ENCODE data around the gene HS2ST1. TPM values are rescaled to one million over a fixed set of nuclear protein-coding genes. Genes with fewer than 3 reads are reported as not detected.
A peak's percentile ranks its signal among the peaks of the same experiment; 100 is the strongest.

The HS2ST1 gene
- total RNA-seq, 2 donors from 2014 or later: 6.5 to 10.4 TPM

DNA sequence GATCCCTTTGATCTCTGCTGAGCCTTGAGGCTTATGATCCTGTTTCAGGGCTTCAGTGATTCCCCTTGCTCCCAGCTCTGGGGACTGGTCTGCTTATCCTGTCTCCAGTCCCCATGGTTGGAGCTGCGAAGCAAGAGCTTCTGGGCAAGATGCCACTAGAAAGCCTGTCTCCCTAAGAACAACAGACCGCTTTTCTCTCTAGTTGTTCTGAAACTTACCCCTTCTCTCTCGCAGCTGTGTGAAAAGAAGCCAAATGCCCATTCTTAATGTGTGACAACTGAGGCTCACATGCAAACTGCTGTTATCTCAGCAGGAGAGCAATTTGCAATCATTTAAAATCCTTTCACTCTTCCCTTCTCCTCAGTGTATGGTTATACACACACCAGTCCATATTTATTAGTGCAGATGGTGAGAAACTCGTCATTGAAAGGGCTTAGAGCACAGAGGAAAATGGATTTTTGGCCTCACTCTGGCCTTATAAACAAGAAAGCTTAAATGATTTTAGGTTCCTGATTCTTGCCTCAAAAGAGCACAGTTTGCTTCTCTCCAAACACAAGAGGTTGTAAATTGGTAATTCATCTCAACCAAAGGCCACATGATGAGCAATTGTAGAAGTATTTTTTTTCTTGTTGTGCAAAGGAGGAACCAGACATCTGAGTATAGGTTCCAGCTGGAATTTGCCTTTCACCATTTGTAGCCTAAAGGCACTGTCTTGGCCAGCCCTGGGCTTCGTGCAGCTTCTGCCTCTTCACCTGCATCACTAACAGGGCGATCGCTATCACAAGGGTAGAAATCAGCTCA lies 235.0 kb downstream of the HS2ST1 start:
- Histone ChIP-seq H3K4me3 (no peak overlapping the region), H3K9me3 (no peaks in the 10 kb centered on the region), H3K27me3 (replicated peaks; ENCODE audit: insufficient read depth) (no peaks in the 10 kb centered on the region), H3K27ac (no peak overlapping the region), H3K36me3 (no peaks in the 10 kb centered on the region), H3K4me1 (ENCODE audit: control insufficient read depth in 1 of 2, low read depth in 2 of 2) (peaks cover 0 to 2% of the 10 kb centered on the region in 2 donors)
- TF ChIP-seq, protein P1, sequence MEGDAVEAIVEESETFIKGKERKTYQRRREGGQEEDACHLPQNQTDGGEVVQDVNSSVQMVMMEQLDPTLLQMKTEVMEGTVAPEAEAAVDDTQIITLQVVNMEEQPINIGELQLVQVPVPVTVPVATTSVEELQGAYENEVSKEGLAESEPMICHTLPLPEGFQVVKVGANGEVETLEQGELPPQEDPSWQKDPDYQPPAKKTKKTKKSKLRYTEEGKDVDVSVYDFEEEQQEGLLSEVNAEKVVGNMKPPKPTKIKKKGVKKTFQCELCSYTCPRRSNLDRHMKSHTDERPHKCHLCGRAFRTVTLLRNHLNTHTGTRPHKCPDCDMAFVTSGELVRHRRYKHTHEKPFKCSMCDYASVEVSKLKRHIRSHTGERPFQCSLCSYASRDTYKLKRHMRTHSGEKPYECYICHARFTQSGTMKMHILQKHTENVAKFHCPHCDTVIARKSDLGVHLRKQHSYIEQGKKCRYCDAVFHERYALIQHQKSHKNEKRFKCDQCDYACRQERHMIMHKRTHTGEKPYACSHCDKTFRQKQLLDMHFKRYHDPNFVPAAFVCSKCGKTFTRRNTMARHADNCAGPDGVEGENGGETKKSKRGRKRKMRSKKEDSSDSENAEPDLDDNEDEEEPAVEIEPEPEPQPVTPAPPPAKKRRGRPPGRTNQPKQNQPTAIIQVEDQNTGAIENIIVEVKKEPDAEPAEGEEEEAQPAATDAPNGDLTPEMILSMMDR (IDR thresholded peaks at IDR 0.05): no peak
- DNase-seq (ENCODE audit: low spot score) (no peak), ATAC-seq (ENCODE audit: insufficient number of reproducible peaks, low FRiP score, low read depth) (no peak)

GRCh38 chr1:87150143-87150542 lies 235.7 kb downstream of the HS2ST1 start:
- ATAC-seq (ENCODE audit: insufficient number of reproducible peaks, low FRiP score, low read depth) (no peak), DNase-seq (ENCODE audit: low spot score) (no peak)
- TF ChIP-seq, protein P1 (IDR thresholded peaks at IDR 0.05): no peak
- Histone ChIP-seq H3K27me3 (replicated peaks; ENCODE audit: insufficient read depth) (no peaks in the 10 kb centered on the region), H3K27ac (no peak overlapping the region), H3K9me3 (no peaks in the 10 kb centered on the region), H3K4me3 (no peak overlapping the region), H3K4me1 (ENCODE audit: control insufficient read depth in 1 of 2, low read depth in 2 of 2) (peaks cover 0 to 2% of the 10 kb centered on the region in 2 donors), H3K36me3 (no peaks in the 10 kb centered on the region)

- TF ChIP-seq, protein P1 (IDR thresholded peaks at IDR 0.05): peak; percentile 48
- Histone ChIP-seq H3K4me3 (peak overlapping the region; percentile 69), H3K4me1 (ENCODE audit: control insufficient read depth in 1 of 2, low read depth in 2 of 2) (peaks cover 0 to 2% of the 10 kb centered on the region in 2 donors), H3K27me3 (replicated peaks; ENCODE audit: insufficient read depth) (no peaks in the 10 kb centered on the region), H3K36me3 (no peaks in the 10 kb centered on the region), H3K27ac (no peak overlapping the region), H3K9me3 (no peaks in the 10 kb centered on the region)
- ATAC-seq (ENCODE audit: insufficient number of reproducible peaks, low FRiP score, low read depth): peak; percentile 53
- no peak for DNase-seq (ENCODE audit: low spot score)
Observed at GRCh38 chr1:87151500-87152421, 237.3 kb downstream of the HS2ST1 start.

DNA sequence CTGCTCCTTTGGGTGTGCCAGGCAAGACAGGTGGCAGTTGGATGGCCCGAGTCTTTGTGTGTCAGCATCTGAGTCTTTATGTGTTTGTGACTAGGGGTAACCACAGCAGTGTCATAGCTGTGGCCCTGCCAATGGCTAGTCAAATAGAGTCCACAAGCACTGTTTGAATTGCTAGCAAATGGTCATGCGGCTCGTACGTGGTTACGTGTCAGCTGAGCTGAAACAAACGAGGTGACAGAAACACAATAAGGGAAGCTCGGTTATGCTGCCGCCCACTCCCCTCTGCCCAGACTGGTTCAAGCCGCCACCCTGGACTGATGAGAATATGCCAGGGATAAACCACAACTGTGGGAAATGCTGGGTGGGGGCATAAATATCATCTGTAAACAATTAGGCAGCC lies 239.9 kb downstream of the HS2ST1 start:
- TF ChIP-seq, protein P1 (IDR thresholded peaks at IDR 0.05): no peak
- no peak for DNase-seq (ENCODE audit: low spot score)
- Histone ChIP-seq H3K9me3 (no peaks in the 10 kb centered on the region), H3K4me1 (ENCODE audit: control insufficient read depth in 1 of 2, low read depth in 2 of 2) (peaks cover 0 to 2% of the 10 kb centered on the region in 2 donors), H3K4me3 (no peak overlapping the region), H3K27me3 (replicated peaks; ENCODE audit: insufficient read depth) (no peaks in the 10 kb centered on the region), H3K27ac (no peak overlapping the region), H3K36me3 (no peaks in the 10 kb centered on the region)
- ATAC-seq (ENCODE audit: insufficient number of reproducible peaks, low FRiP score, low read depth): no peak

GRCh38 chr1:87155170-87155569 lies 240.7 kb downstream of the HS2ST1 start:
- DNase-seq (ENCODE audit: low spot score) (no peak), ATAC-seq (ENCODE audit: insufficient number of reproducible peaks, low FRiP score, low read depth) (no peak)
- Histone ChIP-seq H3K4me3 (no peak overlapping the region), H3K36me3 (no peaks in the 10 kb centered on the region), H3K4me1 (ENCODE audit: control insufficient read depth in 1 of 2, low read depth in 2 of 2) (peaks cover 0 to 2% of the 10 kb centered on the region in 2 donors), H3K27me3 (replicated peaks; ENCODE audit: insufficient read depth) (no peaks in the 10 kb centered on the region), H3K9me3 (no peaks in the 10 kb centered on the region), H3K27ac (no peak overlapping the region)
- TF ChIP-seq, protein P1 (IDR thresholded peaks at IDR 0.05): no peak

Measured in thoracic aorta (tissue), 2 donors.